ENCODE results near the gene LRRC26.

DNA sequence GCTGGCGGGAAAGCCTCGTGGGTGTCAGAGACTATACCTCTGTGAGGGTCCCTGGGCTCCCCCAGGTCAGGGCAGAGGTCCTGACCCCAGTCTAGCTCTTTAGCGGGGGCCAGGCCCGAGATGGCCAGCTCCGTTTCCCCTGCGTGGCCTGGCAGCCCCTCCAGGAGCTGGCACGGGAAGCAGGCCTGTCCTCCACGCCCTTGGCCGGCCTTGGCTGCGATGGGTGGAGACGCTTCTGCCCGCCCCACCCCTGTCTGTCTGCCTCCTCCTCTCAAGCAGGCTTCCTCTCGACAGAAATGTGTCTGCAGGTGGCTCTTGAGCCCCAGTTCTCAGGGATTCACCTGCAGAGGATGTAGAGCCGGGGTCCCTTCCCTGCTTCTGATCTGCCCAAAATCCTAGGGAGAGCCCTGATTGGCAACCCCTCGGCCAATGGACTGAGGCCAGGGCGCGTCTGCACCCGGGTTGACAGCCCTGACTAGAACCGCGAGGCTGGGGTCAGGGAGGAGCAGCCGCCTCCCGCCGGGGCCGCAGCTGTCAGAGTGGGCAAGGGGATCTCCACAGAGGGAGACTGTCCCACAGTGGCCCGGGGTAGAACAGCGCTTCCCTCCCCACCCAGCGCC, 33.5 kb downstream of the LRRC26 start:
- no peak for TF ChIP-seq EZH2 (IDR thresholded peaks at IDR 0.05; ENCODE audit: borderline replicate concordance, low read depth, low read length, severe bottlenecking)
- TF ChIP-seq, protein P1, sequence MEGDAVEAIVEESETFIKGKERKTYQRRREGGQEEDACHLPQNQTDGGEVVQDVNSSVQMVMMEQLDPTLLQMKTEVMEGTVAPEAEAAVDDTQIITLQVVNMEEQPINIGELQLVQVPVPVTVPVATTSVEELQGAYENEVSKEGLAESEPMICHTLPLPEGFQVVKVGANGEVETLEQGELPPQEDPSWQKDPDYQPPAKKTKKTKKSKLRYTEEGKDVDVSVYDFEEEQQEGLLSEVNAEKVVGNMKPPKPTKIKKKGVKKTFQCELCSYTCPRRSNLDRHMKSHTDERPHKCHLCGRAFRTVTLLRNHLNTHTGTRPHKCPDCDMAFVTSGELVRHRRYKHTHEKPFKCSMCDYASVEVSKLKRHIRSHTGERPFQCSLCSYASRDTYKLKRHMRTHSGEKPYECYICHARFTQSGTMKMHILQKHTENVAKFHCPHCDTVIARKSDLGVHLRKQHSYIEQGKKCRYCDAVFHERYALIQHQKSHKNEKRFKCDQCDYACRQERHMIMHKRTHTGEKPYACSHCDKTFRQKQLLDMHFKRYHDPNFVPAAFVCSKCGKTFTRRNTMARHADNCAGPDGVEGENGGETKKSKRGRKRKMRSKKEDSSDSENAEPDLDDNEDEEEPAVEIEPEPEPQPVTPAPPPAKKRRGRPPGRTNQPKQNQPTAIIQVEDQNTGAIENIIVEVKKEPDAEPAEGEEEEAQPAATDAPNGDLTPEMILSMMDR (IDR thresholded peaks at IDR 0.05; ENCODE audit: borderline replicate concordance, extremely low read depth, low read length, poor library complexity, severe bottlenecking): no peak
